Endothelial cell of umbilical vein (primary cell): ENCODE results near the gene PPM1E. TPM values are rescaled to one million over a fixed set of nuclear protein-coding genes. Genes with fewer than 3 reads are reported as not detected.

Experiments
- BruUV-seq: library from RNA; stranded (reverse); fragments of 400-500 nt; replicated peaks from 2 replicates; lab custom pipeline; 2021; lab: Mats Ljungman, UMichigan
- CTCF ChIA-PET: fragments of 300-600, 350-600 bp; sonication (Branson Sonifier 250); formaldehyde crosslinking; loops from one replicate; lab custom pipeline; 2021; ENCODE audit warnings: antibody characterized with exemption, inconsistent platforms; lab: Charles Lee
- POLR2A ChIA-PET: fragments of 300-600, 350-600 bp; sonication (Branson Sonifier 250); formaldehyde crosslinking; loops from one replicate; lab custom pipeline; 2021; ENCODE audit warnings: antibody characterized with exemption, inconsistent platforms; lab: Charles Lee
- DNase-seq: peaks from one replicate; pipeline ENCODE4 v3.0.0-alpha.2; 2011; ENCODE audit warnings: low read depth, low spot score
- FAIRE-seq: peaks from 2 replicates; lab custom pipeline; 2011; peaks lifted over from hg19 to GRCh38; lab: Jason Lieb, UNC
- H2AFZ ChIP-seq: 2 replicates; pipeline ENCODE4 v1.6.0; 2012; ENCODE audit warnings: low read depth, low read length, control low read depth, inconsistent platforms
- H3K27ac ChIP-seq: 2 replicates; pipeline ENCODE4 v1.5.1; 2011; ENCODE audit warnings: low read depth, mild to moderate bottlenecking, control low read depth, low read length, moderate library complexity; ENCODE audit not compliant: insufficient read depth
- H3K27me3 ChIP-seq, 2 experiments: 2 replicates each; pipeline versions ENCODE4 v1.6.0 to v1.6.1; 2011; ENCODE audit warnings: low read length in 2 of 2, mixed read lengths in 1 of 2; ENCODE audit not compliant: control insufficient read depth in 2 of 2, insufficient read depth in 2 of 2
- H3K36me3 ChIP-seq, 2 experiments: 2 replicates in 1 of 2; 3 replicates in 1 of 2; pipeline ENCODE4 v1.5.1; 2011; ENCODE audit warnings: low read length in 2 of 2, mild to moderate bottlenecking in 1 of 2, moderate library complexity in 1 of 2; ENCODE audit not compliant: control insufficient read depth in 2 of 2, insufficient read depth in 2 of 2; ENCODE audit errors: extremely low read depth in 1 of 2
- H3K4me1 ChIP-seq: 3 replicates; pipeline ENCODE4 v1.5.1; 2011; ENCODE audit warnings: mild to moderate bottlenecking, low read length; ENCODE audit not compliant: control insufficient read depth, insufficient read depth; ENCODE audit errors: extremely low read depth
- H3K4me2 ChIP-seq: 2 replicates; pipeline ENCODE4 v1.6.1; 2011; ENCODE audit warnings: low read length, control low read depth, mixed read lengths; ENCODE audit not compliant: insufficient read depth
- H3K4me3 ChIP-seq, 3 experiments: fragments of 200-600 bp in 1 of 3; sonication (generic), shearing (Covaris generic) in 1 of 3; replicated peaks in 1 of 3; 2 replicates each; pipeline ENCODE4 v1.5.1; 2011 to 2016; ENCODE audit warnings: control low read depth in 3 of 3, low read length in 3 of 3, mild to moderate bottlenecking in 2 of 3, inconsistent platforms in 1 of 3, low read depth in 1 of 3, moderate library complexity in 1 of 3; ENCODE audit not compliant: insufficient read depth in 1 of 3
- H3K79me2 ChIP-seq: 2 replicates; pipeline ENCODE4 v1.6.0; 2012; ENCODE audit warnings: low read length, inconsistent platforms; ENCODE audit not compliant: control insufficient read depth, insufficient read depth
- H3K9ac ChIP-seq: replicated peaks from 2 replicates; pipeline ENCODE3; 2011; ENCODE audit warnings: low read length, control low read depth; ENCODE audit not compliant: insufficient read depth; ENCODE audit errors: extremely low read depth
- H3K9me1 ChIP-seq: replicated peaks from 3 replicates; pipeline ENCODE4 v1.6.0; 2011; ENCODE audit warnings: mild to moderate bottlenecking, low read length; ENCODE audit not compliant: control insufficient read depth, insufficient read depth; ENCODE audit errors: extremely low read depth
- H3K9me3 ChIP-seq: replicated peaks from 2 replicates; pipeline ENCODE4 v1.5.1; 2012; ENCODE audit warnings: low read length, inconsistent platforms; ENCODE audit not compliant: control insufficient read depth, insufficient read depth
- H4K20me1 ChIP-seq: replicated peaks from 2 replicates; pipeline ENCODE3; 2011; ENCODE audit warnings: mild to moderate bottlenecking, low read length; ENCODE audit not compliant: control insufficient read depth, insufficient read depth; ENCODE audit errors: extremely low read depth
- CTCF ChIP-seq, 2 donors: IDR thresholded peaks; 1 replicate in 1 of 2; 2 replicates in 1 of 2; pipeline ENCODE4 v1.5.1; 2011; ENCODE audit warnings: low read length in 2 of 2, mild to moderate bottlenecking in 2 of 2, moderate library complexity in 2 of 2, control low read depth in 1 of 2, inconsistent platforms in 1 of 2, low read depth in 1 of 2; ENCODE audit not compliant: insufficient read depth in 1 of 2; ENCODE audit errors: extremely low read depth in 1 of 2
- EZH2 ChIP-seq: IDR thresholded peaks from 2 replicates; pipeline ENCODE4 v1.6.1; 2012; ENCODE audit warnings: borderline replicate concordance, low read depth, mild to moderate bottlenecking, moderate library complexity, low read length, inconsistent platforms; ENCODE audit not compliant: severe bottlenecking
- FOS ChIP-seq: IDR thresholded peaks from 2 replicates; pipeline ENCODE4 v1.6.1; 2011; ENCODE audit warnings: mild to moderate bottlenecking, low read length, moderate library complexity, borderline replicate concordance; ENCODE audit not compliant: insufficient read depth
- GATA2 ChIP-seq: IDR thresholded peaks from 2 replicates; pipeline ENCODE4 v1.7.0; 2011; ENCODE audit warnings: low read depth, mild to moderate bottlenecking, moderate library complexity, mixed read lengths, low read length; ENCODE audit not compliant: insufficient read length, insufficient read depth
- JUN ChIP-seq: IDR thresholded peaks from 2 replicates; pipeline ENCODE4 v1.6.1; 2011; ENCODE audit warnings: borderline replicate concordance, low read depth; ENCODE audit not compliant: insufficient read length, insufficient read depth
- MYC ChIP-seq: IDR thresholded peaks from one replicate; pipeline ENCODE4 v1.6.1; 2011; ENCODE audit warnings: mild to moderate bottlenecking, low read depth, low read length
- POLR2A ChIP-seq: IDR thresholded peaks from 2 replicates; pipeline ENCODE4 v1.6.1; 2012; ENCODE audit warnings: low read depth, mild to moderate bottlenecking, control low read depth, low read length
- POLR2AphosphoS5 ChIP-seq: IDR thresholded peaks from 2 replicates; pipeline ENCODE4 v1.6.1; 2012; ENCODE audit warnings: low read depth, mild to moderate bottlenecking, control low read depth, low read length, moderate library complexity; ENCODE audit not compliant: insufficient read depth
- dilution Hi-C: fragments of 300-500 bp; cut with MboI; formaldehyde crosslinking; loops from one replicate; pipeline ENCODE4 v1.15.0; 2019; ENCODE audit warnings: low sequenced_read_pairs; ENCODE audit not compliant: extremely low pct_ligation_motif_present
- intact Hi-C: fragments of 100-400 bp; cut with micrococcal nuclease; formaldehyde crosslinking; loops from one replicate; pipeline ENCODE4 v1.10.0; 2022
- polyA plus RNA-seq, 4 experiments: library from polyadenylated mRNA; depleted of rRNA in 3 of 4; stranded (reverse) in 3 of 4; unstranded in 1 of 4; fragments of >200 nt; gene quantifications; 2 replicates each; pipeline versions ENCODE4 v1.2.1 to v1.2.3, GENCODE V29; 2011 to 2012; ENCODE audit warnings: missing spikeins in 1 of 4
- total RNA-seq: library from RNA; stranded (reverse); gene quantifications from 2 replicates; pipeline ENCODE4 v1.2.3, GENCODE V29; 2021
- TF ChIP-seq, protein P1 (sequence below): IDR thresholded peaks from 2 replicates; pipeline ENCODE4 v1.6.1; 2011; ENCODE audit not compliant: insufficient read depth, insufficient read length

Gene PPM1E
- total and polyA plus RNA-seq, 2 donors (not counting 3 experiments of a cell fraction or from before 2014, with no cell fraction given): 0.01 TPM; not detected in 1

DNA sequence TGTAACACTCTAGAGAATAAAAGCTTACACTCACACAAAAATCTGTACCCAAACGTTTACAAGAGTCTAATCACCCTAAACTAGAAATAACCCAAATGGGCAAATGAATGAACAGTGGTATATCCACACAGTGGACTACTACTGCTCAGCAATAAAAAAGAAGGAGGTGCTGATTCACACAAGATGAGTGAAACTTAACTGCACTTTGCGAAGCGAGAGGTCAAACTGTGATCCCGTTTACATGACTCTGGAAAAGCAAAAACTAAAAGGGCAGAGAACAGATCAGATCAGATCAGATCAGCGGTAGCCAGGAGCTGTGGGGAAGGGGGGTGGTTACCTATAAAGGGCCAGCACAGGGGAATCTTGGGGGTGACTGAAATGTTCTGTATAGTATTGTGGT, 237.7 kb downstream of the PPM1E start:
- peak overlapping the region; percentile 8 for H3K27ac ChIP-seq
- intact Hi-C loops: no loop called here

GRCh38 chr17:58995247-58995940, 239.7 kb downstream of the PPM1E start:
- intact Hi-C loops: no loop called here
- H4K20me1 ChIP-seq: no peaks in the 10 kb centered on the region
- peaks cover 5 to 7% of the 10 kb centered on the region in 2 experiments for H3K36me3 ChIP-seq
- POLR2A ChIA-PET: interaction anchor here (0.7 kb wide), 1 partner anchor 655 kb away, joined by 3 read pairs; no protein-coding TSS in a partner anchor
- no peak overlapping the region for H3K27ac ChIP-seq
- no peak overlapping the region for H2AFZ ChIP-seq
- no TSS peak for BruUV-seq
- H3K79me2 ChIP-seq: no peaks in the 10 kb centered on the region
- FAIRE-seq (no peak), DNase-seq (no peak)
- H3K4me1 ChIP-seq: peaks cover 8% of the 10 kb centered on the region
- no peaks in the 10 kb centered on the region for H3K9me3 ChIP-seq
- H3K9me1 ChIP-seq: no peaks in the 10 kb centered on the region
- no peak for TF ChIP-seq EZH2
- no peak for TF ChIP-seq POLR2A
- TF ChIP-seq GATA2: no peak
- TF ChIP-seq POLR2AphosphoS5: no peak
- no peak for TF ChIP-seq FOS
- TF ChIP-seq CTCF (IDR thresholded peaks at IDR 0.05; ENCODE audit: extremely low read depth in 1 of 2, insufficient read depth in 1 of 2, low read depth in 1 of 2, low read length in 2 of 2): no peak
- TF ChIP-seq, protein P1, sequence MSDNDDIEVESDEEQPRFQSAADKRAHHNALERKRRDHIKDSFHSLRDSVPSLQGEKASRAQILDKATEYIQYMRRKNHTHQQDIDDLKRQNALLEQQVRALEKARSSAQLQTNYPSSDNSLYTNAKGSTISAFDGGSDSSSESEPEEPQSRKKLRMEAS: no peak
- no peak overlapping the region for H3K9ac ChIP-seq
- no peak overlapping the region for H3K4me3 ChIP-seq
- dilution Hi-C loops: no loop called here
- no peaks in the 10 kb centered on the region for H3K27me3 ChIP-seq
- CTCF ChIA-PET: interaction anchor here (3.7 kb wide), 1 partner anchor 284 kb away, joined by 13 read pairs; no protein-coding TSS in a partner anchor
- no peak overlapping the region for H3K4me2 ChIP-seq

More for the DNA sequence above, 237.7 kb downstream of the PPM1E start:
- H4K20me1 ChIP-seq: no peaks in the 10 kb centered on the region
- no peaks in the 10 kb centered on the region for H3K9me1 ChIP-seq
- dilution Hi-C loops: no loop called here
- POLR2A ChIA-PET: no interaction called here
- H3K79me2 ChIP-seq: no peaks in the 10 kb centered on the region
- CTCF ChIA-PET: interaction anchor here (1.0 to 2.3 kb wide), 4 partner anchors 9 to 475 kb away, joined by 3 to 7 read pairs (median 4); no protein-coding TSS in a partner anchor
- H3K4me3 ChIP-seq: no peak overlapping the region
- H3K9ac ChIP-seq: no peak overlapping the region
- DNase-seq (no peak), FAIRE-seq (no peak)
- H3K4me2 ChIP-seq: no peak overlapping the region
- no peaks in the 10 kb centered on the region for H3K9me3 ChIP-seq
- no peak for TF ChIP-seq FOS
- TF ChIP-seq, protein P1: no peak
- TF ChIP-seq POLR2A: no peak
- TF ChIP-seq JUN: no peak
- TF ChIP-seq MYC: no peak
- H3K27me3 ChIP-seq: no peaks in the 10 kb centered on the region
- H3K4me1 ChIP-seq: peaks cover 6% of the 10 kb centered on the region
- BruUV-seq: no TSS peak
- H2AFZ ChIP-seq: no peak overlapping the region
- H3K36me3 ChIP-seq: peaks cover 4 to 5% of the 10 kb centered on the region in 2 experiments
